HL-60/S4 treated with phorbol 12-myristate 13-acetate at 8.2 ng/mL for 4 days and 3 days (cell line): Measurements from ENCODE around the gene FBXO4.
"Not testable (repeated sequence)": the region's sequence is repeated elsewhere in the genome, so short reads cannot be mapped to it uniquely, and the experiment has no call there.

Source experiments
- in situ Hi-C: fragments of 300-500 bp; cut with MboI; formaldehyde crosslinking; loops from 2 replicates; pipeline ENCODE4 v1.15.0; 2022; ENCODE audit warnings: low sequenced_read_pairs

FBXO4 gene

DNA sequence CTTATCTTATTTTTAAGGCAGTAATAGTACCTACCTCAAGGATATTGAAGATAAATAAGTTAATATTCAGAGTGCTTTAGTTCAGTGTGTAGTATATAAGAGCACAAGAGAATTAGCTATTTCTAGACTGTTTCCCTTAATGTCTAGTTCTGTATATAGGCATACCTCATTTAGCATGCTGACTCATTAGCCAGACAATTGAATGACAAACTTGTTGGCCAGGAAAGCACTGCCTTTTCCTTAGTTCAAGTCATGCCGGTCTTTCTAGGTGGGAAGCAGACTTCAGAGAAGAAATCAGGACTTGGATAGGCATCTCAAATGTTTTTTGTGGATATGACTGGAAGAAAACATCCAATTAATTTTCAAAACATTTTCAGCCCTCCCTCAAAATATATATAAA lies 3.2 kb upstream of the FBXO4 start:
- in situ Hi-C loops = no loop called here

DNA sequence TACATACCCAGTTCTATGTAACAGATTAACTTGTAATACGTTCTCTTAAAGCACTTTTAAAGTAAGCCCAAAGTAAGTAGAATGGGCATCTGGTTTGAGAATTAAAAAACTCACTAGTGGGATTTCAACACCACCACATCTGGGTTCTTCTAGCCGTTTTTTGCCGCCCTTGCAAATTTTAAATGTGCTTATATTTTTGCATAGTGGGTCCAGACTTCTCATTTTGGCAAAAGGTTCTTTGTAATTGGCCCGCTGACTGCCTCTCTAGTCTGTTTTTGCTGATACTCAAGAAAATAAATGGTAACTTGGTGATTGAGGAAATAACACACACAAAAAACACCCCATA lies 582 bp upstream of the FBXO4 start:
- in situ Hi-C loops = no loop called here

DNA sequence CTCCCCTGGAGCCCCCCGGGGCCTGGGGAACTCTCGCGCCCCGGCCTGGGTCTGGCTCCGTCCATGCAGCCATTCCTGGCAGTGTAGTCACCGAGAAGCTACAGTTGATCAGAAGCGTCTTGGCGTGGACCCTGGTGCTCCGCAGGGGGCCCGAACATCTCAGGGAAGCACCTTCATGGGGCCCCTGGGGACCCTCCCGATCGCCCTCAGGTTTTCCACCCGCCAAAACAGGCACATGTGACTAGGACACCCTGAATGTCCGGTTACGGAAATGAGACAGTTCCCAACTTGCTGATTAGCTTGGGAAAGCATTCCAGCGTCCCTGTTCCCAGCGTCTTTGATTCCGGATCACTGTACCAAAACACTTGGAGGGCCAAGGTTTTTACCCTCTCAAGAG lies 472 bp downstream of the FBXO4 start:
- in situ Hi-C loops = no loop called here

DNA sequence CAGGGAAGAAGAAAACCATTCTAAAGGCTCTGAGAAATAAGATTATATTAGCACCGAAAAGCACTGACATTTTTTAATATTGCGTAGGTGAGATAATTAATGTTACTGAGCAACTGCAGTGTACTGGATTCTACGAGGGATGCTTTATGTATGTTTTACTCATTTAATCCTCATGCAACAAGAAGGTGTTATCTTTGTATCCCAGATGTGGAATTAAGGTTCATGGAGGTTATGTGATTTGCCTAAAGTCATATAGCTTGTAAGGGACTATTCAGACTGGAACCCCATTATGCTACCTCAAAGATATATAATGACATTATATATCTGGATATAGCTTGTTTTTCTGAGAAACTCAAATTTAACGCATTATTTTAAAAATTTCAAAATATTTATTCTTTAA lies 2.5 kb downstream of the FBXO4 start:
- in situ Hi-C loops = no loop called here

DNA sequence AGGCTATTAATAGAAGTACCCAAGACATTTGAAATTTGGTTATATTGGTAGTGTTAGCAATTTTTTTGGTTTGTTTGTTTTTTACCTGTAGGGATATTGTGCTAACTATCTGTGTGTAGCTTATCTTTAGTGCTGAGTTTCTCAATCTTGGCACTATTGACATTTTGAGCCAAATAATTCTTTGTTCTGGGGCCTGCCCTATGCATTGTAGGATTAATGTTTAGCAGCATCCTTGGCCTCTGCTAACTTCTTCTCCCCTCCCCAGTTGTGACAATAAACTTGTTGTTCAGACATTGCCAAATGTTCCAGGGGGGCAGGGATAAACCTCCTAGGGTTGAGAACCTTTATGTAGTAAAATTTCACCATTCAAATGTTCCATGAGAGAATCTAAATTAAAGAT lies 4.0 kb downstream of the FBXO4 start:
- in situ Hi-C loops = no loop called here

DNA sequence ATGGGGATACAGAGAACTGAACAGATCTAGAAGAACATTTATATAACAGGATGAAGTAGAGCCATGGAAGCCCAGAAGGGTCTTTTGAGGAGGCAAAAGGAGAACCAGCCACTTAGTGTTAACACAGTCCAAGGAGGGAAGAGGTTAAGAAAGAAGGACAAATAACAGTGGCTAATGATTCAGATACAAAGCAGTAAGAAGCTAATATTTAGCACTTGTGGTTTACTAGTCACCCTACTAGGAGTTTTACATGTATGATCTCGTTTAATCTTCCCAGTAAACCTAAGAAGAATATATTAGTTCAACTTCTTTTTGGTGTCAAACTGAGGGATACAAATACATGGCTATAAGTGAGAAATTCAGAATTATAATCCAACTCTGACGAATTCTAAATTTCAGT lies 7.7 kb downstream of the FBXO4 start:
- in situ Hi-C loops = no loop called here

DNA sequence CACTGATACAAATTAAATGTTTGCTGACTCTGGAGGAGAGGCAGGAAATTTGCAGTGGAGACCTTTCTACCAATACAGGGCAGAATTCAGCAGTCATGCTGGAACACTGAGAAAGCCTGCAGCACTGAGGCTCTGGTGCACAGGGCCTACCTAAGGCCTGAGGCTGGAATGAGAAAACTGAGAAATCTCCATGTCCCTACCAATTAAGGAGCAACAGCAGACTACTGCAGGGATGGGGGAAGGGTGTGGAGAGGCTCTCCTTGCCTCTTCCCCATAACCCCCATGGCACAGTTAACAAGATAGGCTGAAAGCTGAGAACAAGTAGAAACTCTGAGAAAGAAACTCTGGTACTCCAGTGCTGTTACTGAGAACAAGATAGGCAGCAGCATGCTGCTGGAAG lies 10.5 kb downstream of the FBXO4 start:
- in situ Hi-C loops = no loop called here

DNA sequence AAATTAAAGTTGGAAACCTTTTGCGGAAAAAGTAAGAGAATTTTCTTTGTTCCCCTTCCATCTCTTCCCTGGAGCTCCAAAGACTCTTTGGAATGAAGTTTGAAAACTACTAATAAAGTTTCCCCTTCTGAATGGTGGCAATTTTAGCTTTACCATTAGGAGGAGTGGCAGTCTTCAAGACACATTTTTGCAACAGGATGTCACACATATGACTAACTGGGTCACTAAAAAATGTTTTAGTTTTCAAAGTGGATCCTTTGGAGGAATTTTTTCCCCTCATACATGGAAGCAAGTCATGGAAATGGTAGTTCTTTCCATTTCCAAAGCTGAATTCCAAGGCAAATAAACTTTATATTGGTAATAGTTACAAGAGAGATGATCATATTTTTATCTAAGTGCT lies 15.6 kb downstream of the FBXO4 start:
- in situ Hi-C loops = no loop called here

DNA sequence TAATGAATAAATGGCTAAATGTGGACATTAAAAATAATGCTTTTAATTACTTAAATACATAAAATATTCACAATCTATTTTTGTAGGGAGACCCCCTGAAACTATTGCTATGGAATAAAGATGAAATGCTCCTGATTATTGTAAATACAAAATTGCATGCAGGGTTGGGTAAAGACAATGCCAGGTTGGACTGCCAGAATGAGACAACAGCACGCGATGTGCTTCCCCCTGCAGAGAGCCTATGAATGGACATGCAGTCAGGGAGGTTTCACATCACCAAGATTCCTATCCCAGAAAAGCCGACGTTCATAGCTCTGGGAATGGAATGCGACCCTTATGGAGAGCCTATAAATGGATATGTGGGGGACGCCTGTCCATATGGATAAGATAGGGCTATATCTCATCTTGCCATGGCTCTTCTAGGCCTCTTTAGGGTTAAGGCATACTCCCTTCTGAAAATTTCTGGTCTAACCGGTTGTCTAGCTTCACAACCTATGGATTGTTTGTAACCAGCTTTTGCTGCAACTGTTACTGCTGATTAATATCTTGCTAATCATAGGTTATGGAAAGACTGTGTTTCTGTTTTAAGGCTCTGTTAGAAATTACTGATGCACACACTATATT lies 20.4 kb downstream of the FBXO4 start:
- in situ Hi-C loops = not testable (repeated sequence)

DNA sequence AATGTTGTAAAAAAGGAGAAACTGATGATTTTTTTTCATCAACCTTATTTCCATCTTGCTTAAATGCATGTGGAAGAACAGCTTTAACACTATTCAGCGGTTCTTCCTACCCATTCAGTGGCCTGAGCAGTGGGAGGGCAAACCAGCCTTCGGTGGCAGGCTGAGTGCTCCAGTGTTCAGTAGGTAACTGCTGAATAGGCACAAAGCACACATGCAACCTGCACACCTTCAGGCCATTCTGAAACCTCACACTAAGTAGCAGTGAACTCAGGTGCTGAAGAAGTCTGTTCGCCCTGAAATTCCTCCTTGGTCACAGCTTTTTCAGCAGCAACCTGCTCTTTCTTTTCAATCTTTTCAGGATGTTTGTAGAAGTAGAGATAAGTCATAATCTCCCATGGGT lies 26.1 kb downstream of the FBXO4 start:
- in situ Hi-C loops = no loop called here

DNA sequence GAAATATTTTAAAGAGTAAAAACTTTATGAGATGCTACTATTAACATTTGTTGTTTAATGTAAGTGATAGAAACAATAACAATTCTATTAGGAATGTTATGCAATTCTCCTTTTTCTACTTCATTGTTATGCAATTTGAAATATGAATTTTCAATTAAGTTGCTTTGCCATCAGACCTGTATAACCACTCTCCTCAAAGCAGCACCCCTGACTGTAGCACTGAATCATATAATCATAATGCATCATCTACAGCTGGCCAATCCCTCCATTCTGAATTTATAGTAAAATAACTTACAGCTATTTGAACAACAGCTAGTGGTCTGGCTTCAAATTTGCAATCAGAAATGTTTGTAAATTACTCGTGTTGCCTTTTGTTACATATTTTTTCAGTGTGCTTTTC lies 29.2 kb downstream of the FBXO4 start:
- in situ Hi-C loops = no loop called here

DNA sequence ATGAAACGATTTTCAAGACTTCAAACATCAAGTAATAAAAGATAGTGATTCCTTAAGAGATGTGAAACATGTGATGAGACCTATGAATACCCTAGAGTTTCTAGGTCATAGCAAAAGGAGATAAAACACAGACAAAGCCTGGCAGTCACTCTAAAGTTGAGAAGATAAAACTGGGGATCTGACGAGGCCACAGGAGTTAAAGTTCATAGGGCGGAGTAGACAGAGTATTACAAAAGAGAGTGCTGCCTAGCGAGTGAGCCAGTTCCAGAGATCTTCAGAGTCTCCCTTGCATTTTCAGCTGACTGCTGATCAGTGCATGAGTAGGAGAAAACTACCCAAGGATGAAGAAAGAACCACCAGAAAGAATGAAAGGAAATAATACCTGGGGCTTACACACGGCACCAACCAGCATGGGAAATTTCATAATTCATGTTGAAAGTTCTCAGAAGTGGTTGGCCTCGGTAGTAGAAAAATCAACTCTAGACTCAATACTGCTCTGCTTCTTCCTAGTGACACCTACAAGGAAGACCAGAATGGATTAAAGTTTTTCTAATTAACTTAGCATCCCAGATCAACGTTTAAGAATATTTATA lies 30.4 kb downstream of the FBXO4 start:
- in situ Hi-C loops = no loop called here

DNA sequence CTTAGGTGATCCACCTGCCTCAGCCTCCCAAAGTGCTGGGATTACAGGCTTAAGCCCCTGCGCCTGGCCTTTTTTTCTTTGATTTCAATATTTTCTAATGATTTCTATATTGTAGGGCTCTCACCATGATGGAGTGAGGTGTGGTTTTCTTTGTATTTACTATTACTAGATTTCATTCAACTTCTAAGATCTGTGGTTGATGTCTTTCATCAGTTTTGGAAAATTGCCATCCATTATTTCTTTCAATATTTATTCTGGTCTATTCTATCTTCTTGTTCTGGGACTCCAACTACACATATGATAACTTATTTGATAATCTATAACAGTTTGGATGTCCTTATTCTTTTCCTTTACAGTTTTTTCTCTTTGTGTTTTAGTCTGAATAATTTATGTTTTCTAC lies 31.9 kb downstream of the FBXO4 start:
- in situ Hi-C loops = no loop called here

DNA sequence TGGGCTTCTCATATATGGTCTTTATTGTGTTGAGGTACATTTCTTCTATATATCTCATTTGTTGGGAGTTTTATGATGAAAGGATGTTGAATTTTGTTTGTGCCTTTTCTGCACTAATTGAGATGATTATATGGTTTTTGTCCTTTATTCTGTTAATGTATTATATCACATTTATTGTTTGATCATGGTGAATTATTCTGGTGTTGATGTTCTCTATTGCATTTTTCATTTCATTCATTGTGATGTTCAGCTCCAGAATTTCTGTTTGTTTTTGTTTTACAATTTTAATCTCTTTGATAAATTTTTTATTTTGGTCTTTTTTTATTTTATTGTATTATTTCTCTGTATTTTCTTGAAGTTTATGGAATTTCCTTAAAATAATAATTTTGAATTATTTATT lies 35.4 kb downstream of the FBXO4 start:
- in situ Hi-C loops = no loop called here

DNA sequence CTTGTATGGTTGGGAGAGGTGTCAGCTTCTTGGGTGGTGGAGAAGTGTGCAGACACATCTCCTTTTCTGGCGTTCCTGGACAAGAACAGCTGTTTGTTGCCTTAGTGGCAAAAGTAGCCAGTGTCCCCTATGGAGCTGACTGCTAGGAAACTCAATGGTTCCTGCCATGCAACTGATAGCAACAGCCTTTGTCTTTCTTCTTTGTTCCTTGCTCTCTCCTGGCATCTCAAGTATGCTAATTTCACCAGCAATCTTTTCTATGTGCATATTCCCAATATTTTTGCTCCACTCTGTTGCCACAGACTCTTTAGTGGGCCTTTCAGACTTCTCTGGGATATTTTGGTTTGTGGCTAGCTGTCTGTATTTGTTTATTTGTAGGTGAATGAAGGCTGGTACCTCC lies 36.7 kb downstream of the FBXO4 start:
- in situ Hi-C loops = no loop called here

DNA sequence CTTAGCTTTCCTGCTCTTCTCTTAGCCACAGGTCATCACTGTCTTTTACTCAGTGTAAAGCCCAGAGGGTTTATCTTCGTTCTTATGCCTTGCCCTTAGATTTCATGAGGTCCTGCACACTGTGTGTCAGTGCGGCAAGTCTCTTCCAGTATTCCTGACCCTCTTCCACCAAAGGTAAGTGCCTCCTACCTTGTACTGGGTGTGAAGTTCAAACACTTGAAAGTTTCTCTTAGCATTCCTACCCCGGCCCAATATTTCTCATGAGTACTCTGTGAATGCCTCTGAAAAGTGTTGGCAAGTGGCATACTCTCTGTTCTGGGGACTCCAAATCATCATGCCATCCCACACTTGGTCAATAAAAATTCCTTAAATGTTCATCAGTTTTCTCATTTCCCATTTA lies 37.4 kb downstream of the FBXO4 start:
- in situ Hi-C loops = no loop called here

DNA sequence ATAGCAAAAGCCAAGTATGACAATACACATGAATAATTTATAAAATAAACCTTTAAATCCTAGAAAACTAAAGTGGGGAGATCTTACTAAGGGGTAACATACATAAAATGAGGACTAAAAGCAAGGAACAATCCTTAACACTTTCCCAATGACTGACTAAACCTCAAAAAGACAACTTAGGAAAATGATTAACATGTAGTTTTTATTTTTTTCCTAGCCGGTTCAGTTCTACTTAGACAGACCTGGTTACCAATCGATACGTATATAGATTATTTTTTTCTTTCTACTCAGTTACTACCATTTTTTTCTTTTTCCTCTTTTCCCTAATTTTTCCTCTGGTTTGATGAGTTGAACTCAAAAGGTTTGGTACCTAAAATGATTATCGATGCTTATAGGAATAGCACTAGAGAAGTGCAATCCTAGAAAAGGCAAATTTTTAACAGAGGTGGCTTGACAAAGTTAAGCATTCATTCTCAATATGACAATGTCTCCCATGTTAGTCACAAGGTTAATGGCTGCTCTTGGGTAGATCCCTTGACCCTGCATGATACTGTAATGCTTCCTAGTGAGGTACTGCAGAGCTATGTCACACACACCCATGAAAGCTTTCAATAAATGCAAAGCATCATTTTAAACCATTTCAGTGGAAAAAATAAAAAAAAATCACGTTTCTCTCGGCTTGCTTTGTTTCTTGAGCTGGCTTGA lies 41.5 kb downstream of the FBXO4 start:
- in situ Hi-C loops = no loop called here

DNA sequence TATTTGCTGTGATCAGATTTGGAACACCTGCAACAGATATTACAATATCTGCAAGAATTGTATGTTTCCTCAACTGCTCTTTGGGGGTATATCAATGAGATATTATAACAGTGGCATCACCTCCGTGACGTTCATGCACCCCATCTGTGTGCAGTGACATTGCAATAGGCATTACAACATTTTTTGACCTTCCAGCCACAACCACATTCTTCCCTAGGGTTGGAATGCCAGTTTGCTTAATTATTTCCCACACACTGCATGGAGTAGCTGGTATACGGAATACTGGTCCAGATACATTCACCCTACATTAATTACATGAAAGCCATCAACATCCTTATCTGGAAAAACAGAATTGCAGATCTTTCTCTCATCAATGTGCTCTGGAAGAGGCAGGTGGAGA lies 42.3 kb downstream of the FBXO4 start:
- in situ Hi-C loops = no loop called here

DNA sequence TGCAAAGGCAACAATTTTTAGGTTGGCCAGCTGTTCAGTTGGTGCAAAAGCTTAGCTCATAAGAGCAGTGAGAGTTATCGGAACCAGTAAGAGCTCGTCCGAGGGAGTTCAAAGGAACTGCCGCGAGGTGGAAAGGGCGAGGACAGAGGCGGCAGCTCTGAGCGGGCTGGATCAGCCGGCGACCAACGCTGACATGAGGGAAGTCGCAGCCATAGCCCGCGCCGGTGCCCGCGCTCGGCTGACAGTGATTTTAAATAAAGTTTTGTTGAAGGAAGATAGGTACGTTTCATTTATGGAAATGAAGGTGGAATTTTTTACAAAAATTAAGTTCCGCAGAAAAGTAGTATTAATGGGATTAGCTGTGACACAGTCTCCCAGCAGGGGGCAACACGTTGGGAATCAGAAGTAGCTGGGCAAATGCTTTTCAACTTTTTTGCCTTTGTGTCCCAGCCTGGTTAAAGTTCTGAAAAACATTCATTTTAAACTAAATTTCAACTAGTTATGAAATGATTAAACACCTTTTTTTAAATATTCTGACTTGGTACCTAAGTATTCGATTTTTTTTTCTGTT lies 43.2 kb downstream of the FBXO4 start:
- in situ Hi-C loops = no loop called here

DNA sequence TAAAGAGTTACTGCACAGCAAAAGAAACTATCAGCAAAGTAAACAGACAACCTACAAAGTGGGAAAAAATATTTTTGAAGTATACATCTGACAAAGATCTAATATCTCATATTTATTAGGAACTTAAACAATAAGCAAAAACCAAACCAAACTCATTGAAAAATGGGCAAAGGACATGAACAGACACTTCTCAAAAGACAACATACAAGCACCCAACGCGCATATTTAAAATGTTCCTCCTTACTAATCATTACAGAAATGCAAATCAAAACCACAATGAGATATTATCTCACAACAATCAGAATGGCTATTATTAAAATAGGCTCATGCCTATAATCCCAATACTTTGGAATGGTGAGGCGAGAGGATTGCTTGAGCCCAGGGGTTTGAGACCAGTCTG lies 48.0 kb downstream of the FBXO4 start:
- in situ Hi-C loops = no loop called here

DNA sequence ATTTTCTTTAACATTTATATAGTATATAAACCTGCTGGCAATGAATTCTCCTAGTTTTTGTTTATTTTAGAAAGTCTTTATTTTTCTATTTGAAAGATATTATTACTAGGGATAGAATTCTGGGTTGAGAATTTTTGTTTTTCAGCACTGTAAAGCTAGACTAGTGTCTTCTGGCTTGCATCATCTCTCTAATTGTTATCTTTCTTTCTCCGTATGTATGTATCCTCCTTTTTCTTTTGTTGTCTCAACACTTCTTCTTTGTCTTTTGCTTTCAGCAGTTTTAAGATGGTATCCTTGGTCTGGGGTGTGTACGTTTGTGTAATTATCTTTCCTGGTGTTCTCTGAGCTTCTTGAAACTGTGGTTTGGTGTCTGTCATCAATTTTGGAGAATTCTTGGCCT lies 48.8 kb downstream of the FBXO4 start:
- in situ Hi-C loops = no loop called here

DNA sequence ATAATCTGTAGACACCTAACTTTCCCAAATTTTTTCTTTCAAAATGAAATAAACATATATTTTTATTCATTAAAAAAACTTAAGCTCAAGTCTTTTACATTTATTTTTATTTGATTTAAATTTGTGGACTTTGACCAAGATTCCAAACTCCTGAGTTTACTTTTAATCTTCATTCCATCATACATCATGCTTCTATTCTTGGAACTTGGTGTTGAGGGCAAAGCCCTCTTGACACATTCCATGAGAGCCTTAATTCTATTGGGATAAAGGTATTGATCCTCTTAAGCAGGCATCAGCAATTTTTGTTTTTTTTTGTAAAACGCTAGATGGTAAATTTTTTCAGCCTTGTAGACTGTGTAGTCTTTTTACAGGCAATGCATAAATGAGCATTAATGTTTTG lies 53.6 kb downstream of the FBXO4 start:
- in situ Hi-C loops = no loop called here
